ENCODE results near the gene SASS6. TPM values are rescaled to one million over a fixed set of nuclear protein-coding genes. Genes with fewer than 3 reads are reported as not detected.

SASS6 gene
- total RNA-seq, 1 experiment from 2014 or later = 16.8 TPM

DNA sequence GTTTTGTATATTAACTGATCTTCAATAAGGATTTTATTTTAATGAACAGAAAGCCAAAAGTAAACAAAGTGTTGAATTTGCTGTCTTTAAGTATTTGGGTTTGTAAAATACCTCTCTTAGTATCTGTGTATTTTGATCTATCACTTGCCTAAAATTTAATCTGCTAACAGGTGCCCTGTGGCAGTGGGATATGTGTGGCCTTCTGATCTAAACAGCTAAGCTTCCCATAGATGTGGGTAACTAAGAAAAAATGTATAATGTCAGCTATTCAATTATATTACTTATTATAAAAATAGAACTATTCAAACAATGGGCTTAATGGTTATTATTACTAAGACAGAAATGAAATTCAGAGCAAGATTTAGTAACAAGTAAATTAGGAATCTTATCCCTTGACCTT, 30.2 kb upstream of the SASS6 start:
- Histone ChIP-seq H3K27me3 (replicated peaks; ENCODE audit: insufficient read depth, low read depth, low read length, poor library complexity) (no peaks in the 10 kb centered on the region), H3K9me3 (ENCODE audit: low read depth, low read length, poor library complexity, severe bottlenecking) (no peaks in the 10 kb centered on the region), H3K4me1 (ENCODE audit: insufficient read depth, low read length, poor library complexity, severe bottlenecking) (no peaks in the 10 kb centered on the region), H3K4me3 (ENCODE audit: low read depth, low read length, poor library complexity, severe bottlenecking) (no peak overlapping the region), H3K36me3 (ENCODE audit: insufficient read depth, low read length, poor library complexity, severe bottlenecking) (no peaks in the 10 kb centered on the region), H3K27ac (ENCODE audit: low read depth, low read length, poor library complexity, severe bottlenecking) (no peak overlapping the region)
- intact Hi-C loops (cut with micrococcal nuclease; ENCODE audit: unreplicated experiment) = no loop called here
- TF ChIP-seq, protein P1, sequence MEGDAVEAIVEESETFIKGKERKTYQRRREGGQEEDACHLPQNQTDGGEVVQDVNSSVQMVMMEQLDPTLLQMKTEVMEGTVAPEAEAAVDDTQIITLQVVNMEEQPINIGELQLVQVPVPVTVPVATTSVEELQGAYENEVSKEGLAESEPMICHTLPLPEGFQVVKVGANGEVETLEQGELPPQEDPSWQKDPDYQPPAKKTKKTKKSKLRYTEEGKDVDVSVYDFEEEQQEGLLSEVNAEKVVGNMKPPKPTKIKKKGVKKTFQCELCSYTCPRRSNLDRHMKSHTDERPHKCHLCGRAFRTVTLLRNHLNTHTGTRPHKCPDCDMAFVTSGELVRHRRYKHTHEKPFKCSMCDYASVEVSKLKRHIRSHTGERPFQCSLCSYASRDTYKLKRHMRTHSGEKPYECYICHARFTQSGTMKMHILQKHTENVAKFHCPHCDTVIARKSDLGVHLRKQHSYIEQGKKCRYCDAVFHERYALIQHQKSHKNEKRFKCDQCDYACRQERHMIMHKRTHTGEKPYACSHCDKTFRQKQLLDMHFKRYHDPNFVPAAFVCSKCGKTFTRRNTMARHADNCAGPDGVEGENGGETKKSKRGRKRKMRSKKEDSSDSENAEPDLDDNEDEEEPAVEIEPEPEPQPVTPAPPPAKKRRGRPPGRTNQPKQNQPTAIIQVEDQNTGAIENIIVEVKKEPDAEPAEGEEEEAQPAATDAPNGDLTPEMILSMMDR (conservative IDR thresholded peaks at IDR 0.05; ENCODE audit: low read depth, low read length) = no peak
- TF ChIP-seq EZH2 (IDR thresholded peaks at IDR 0.05; ENCODE audit: borderline replicate concordance, low read depth, low read length, poor library complexity, severe bottlenecking) = no peak
- BruUV-seq (replicated peaks) = no TSS peak
- ChIA-PET CTCF (no interaction called here), POLR2A (ENCODE audit: low non-redundant PET) (no interaction called here)
- DNase-seq (ENCODE audit: low spot score) = no peak

DNA sequence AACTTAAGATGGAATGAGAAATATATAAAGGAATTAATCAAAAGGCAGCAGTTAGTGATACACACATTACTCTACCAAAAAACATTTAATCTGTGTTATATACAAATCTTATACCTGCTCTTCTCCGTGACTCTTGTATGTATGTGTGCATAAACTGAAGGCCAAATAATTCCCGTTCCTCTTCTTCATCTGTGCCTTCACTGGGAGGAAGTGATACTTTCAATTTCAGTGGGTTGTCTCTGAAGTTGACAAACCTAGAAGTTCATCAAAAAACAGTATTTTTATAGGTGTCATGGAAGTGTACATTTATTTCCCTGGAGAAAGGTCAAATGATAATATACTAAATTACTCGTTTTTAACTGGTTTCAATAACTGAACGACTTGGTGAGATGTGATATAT, 19.5 kb upstream of the SASS6 start:
- H3K27me3 ChIP-seq (replicated peaks; ENCODE audit: insufficient read depth, low read depth, low read length, poor library complexity) = no peaks in the 10 kb centered on the region
- no TSS peak for BruUV-seq (replicated peaks)
- CTCF ChIA-PET = no interaction called here
- DNase-seq (ENCODE audit: low spot score) = no peak
- no peak overlapping the region for H3K4me3 ChIP-seq (ENCODE audit: low read depth, low read length, poor library complexity, severe bottlenecking)
- TF ChIP-seq EZH2 (IDR thresholded peaks at IDR 0.05; ENCODE audit: borderline replicate concordance, low read depth, low read length, poor library complexity, severe bottlenecking) = no peak
- TF ChIP-seq, protein P1 (conservative IDR thresholded peaks at IDR 0.05; ENCODE audit: low read depth, low read length) = no peak
- no peaks in the 10 kb centered on the region for H3K9me3 ChIP-seq (ENCODE audit: low read depth, low read length, poor library complexity, severe bottlenecking)
- intact Hi-C loops (cut with micrococcal nuclease; ENCODE audit: unreplicated experiment) = no loop called here
- POLR2A ChIA-PET (ENCODE audit: low non-redundant PET) = no interaction called here
- peaks cover 19% of the 10 kb centered on the region for H3K36me3 ChIP-seq (ENCODE audit: insufficient read depth, low read length, poor library complexity, severe bottlenecking)
- no peak overlapping the region for H3K27ac ChIP-seq (ENCODE audit: low read depth, low read length, poor library complexity, severe bottlenecking)
- H3K4me1 ChIP-seq (ENCODE audit: insufficient read depth, low read length, poor library complexity, severe bottlenecking) = no peaks in the 10 kb centered on the region

DNA sequence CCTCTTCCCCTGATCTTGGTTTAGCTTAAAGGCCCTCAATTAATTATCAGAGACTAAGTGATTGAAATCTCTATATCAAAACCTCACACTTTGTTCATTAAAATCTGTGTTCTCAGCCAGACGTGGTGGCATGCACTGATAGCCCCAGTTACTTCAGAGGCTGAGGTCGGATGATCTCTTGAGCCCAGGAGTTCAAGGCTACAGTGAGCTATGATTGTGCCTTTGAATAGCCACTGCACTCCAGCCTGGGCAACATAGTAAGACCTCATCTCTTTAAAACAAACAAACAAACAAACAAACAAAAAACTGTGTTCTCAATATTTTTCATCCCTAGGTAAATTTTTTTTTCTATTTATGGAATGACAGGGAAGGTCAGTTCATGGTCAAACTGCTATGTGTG, 18.9 kb upstream of the SASS6 start:
- CTCF ChIA-PET = no interaction called here
- Histone ChIP-seq H3K36me3 (ENCODE audit: insufficient read depth, low read length, poor library complexity, severe bottlenecking) (peaks cover 25% of the 10 kb centered on the region), H3K4me1 (ENCODE audit: insufficient read depth, low read length, poor library complexity, severe bottlenecking) (no peaks in the 10 kb centered on the region), H3K27ac (ENCODE audit: low read depth, low read length, poor library complexity, severe bottlenecking) (no peak overlapping the region), H3K4me3 (ENCODE audit: low read depth, low read length, poor library complexity, severe bottlenecking) (no peak overlapping the region), H3K9me3 (ENCODE audit: low read depth, low read length, poor library complexity, severe bottlenecking) (no peaks in the 10 kb centered on the region), H3K27me3 (replicated peaks; ENCODE audit: insufficient read depth, low read depth, low read length, poor library complexity) (no peaks in the 10 kb centered on the region)
- DNase-seq (ENCODE audit: low spot score) = no peak
- intact Hi-C loops (cut with micrococcal nuclease; ENCODE audit: unreplicated experiment) = no loop called here
- BruUV-seq (replicated peaks) = no TSS peak
- TF ChIP-seq EZH2 (IDR thresholded peaks at IDR 0.05; ENCODE audit: borderline replicate concordance, low read depth, low read length, poor library complexity, severe bottlenecking) = no peak
- TF ChIP-seq, protein P1 (conservative IDR thresholded peaks at IDR 0.05; ENCODE audit: low read depth, low read length) = no peak
- POLR2A ChIA-PET (ENCODE audit: low non-redundant PET) = no interaction called here
